Measurements from ENCODE around the gene ANXA8.
"Not testable (repeated sequence)": the region's sequence is repeated elsewhere in the genome, so short reads cannot be mapped to it uniquely, and the experiment has no call there.

DNA sequence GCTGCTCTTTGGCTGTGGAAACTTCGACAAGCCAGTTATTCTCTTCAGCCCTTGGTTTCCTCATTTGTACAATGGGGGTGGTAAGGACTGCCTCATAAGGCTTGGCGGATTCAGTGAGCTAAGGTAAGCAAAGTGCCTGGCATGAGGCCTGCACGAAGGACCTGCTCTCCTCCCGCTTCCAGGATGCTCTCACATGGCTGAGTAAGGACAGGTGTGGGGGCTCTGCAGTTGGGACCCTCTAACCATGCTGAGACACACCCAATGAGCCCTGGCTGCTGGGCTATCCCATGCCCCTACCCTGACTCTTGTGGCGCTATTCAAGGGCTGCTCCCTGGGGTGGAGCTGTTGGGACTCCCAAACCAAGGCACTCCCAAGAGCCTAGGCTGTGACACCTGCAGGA, 8.8 kb downstream of the ANXA8 start:
- TF ChIP-seq CTCF, POLR2A (IDR thresholded peaks at IDR 0.05): not testable (repeated sequence)

Measured in Peyer's patch (tissue), 4 donors.